HG02885 (cell line): ENCODE results near the gene CGB5.
"Not testable (repeated sequence)": the region's sequence is repeated elsewhere in the genome, so short reads cannot be mapped to it uniquely, and the experiment has no call there.

Experiments used
- ATAC-seq: cut with Tn5 transposase; IDR thresholded peaks from one replicate; pipeline ENCODE4 v1.9.1; 2021; ENCODE audit warnings: mild to moderate bottlenecking; ENCODE audit not compliant: unreplicated experiment, poor library complexity

Gene CGB5

GRCh38 chr19:49020931-49021895, 22.4 kb upstream of the CGB5 start:
- no peak for ATAC-seq

DNA sequence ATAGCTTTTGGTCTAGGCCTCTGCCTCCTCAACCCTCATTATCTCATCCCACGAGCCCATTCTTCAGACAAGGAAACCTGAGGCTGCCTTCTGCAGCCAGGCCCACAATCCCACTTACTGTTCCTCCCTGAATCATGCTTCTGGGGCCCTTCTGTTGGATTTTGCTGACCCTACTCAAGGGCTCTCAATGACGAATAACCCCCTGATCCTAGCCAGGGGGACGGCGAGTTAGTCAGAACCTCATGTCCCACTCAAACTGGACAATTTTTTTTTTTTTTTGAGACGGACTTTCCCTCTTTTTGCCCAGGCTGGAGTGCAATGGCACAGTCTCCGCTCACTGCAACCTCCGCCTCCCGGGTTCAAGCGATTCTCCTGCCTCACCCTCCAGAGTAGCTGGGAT, 21.5 kb upstream of the CGB5 start:
- ATAC-seq, result no peak

- ATAC-seq, result not testable (repeated sequence)
Measured at GRCh38 chr19:49024233-49024632, 19.4 kb upstream of the CGB5 start, which contains the start of gene CGB3. CGB3 (minus strand) TSS chr19:49024333; CDS start chr19:49023971, 362 bp downstream.

- not testable (repeated sequence) for ATAC-seq
Measured at GRCh38 chr19:49025088-49025487, 18.6 kb upstream of the CGB5 start.

DNA sequence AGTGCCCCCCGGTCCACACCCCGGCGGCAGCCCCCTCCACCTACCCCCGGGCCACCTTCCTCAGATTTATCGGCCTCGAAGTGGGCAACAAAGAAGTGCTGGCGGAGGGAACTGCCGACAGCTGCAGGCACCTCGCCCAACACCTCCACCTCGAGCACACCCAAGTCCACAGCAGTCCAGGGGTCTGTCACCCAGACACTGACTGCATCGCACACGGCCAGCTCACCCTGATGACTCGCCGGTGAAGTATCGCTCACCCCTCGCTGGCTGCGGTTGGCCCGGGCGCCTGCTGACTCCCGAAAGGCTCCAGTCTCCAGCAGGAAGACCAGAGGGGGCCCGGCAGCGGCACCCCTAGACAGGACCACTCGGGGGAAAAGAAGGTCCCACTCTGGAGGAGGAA, 18.0 kb upstream of the CGB5 start:
- not testable (repeated sequence) for ATAC-seq

GRCh38 chr19:49028686-49029085, 15.0 kb upstream of the CGB5 start:
- ATAC-seq, result not testable (repeated sequence)

DNA sequence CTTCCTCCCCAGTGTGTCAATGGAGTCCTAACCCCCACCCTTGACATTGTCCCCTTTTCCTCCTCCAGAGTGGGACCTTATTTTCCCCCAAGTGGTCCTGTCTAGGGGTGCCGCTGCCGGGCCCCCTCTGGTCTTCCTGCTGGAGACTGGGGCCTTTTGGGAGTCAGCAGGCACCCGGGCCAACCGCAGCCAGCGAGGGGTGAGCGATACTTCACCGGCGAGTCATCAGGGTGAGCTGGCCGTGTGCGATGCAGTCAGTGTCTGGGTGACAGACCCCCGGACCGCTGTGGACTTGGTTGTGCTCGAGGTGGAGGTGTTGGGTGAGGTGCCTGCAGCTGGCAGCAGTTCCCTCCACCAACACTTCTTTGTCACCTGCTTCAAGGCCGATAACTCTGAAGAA, 13.9 kb upstream of the CGB5 start:
- ATAC-seq, result not testable (repeated sequence)

DNA sequence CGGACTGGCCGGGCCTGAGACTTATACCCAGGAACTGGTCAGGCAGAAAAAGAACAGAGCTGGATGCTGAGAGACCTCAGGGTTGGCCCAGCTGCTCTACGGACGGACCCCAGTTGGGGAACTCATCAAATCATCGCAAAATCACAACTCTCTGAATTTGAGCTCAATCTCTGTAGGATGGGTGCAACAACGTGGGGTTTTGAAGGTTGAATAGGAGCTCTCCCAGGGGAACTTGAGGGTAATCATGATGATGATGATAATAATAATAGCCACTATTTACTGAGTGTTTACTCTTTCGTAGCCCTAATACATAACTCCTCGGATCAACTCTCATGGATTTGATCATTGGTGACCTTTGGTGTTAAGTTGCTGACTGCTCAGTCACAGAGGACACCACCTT, 13.3 kb upstream of the CGB5 start:
- not testable (repeated sequence) for ATAC-seq

- ATAC-seq, result not testable (repeated sequence)
Measured at GRCh38 chr19:49031642-49032301, 11.9 kb upstream of the CGB5 start, which contains the start of gene CGB2. CGB2 (plus strand) TSS chr19:49031890; CDS start chr19:49032096, 206 bp downstream.

GRCh38 chr19:49036815-49037214, 6.8 kb upstream of the CGB5 start, which contains the start of gene CGB1:
CGB1 (minus strand) TSS chr19:49036895; CDS start chr19:49036711, 184 bp downstream.
- not testable (repeated sequence) for ATAC-seq

DNA sequence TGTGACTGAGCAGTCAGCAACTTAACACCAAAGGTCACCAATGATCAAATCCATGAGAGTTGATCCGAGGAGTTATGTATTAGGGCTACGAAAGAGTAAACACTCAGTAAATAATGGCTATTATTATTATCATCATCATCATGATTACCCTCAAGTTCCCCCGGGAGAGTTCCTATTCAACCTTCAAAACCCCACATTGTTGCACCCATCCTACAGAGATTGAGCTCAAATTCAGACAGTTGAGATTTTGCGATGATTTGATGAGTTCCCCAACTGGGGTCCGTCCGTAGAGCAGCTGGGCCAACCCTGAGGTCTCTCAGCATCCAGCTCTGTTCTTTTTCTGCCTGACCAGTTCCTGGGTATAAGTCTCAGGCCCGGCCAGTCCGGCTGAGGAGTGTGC, 5.5 kb upstream of the CGB5 start:
- not testable (repeated sequence) for ATAC-seq

GRCh38 chr19:49038557-49039276, 4.9 kb upstream of the CGB5 start:
- ATAC-seq, result not testable (repeated sequence)

DNA sequence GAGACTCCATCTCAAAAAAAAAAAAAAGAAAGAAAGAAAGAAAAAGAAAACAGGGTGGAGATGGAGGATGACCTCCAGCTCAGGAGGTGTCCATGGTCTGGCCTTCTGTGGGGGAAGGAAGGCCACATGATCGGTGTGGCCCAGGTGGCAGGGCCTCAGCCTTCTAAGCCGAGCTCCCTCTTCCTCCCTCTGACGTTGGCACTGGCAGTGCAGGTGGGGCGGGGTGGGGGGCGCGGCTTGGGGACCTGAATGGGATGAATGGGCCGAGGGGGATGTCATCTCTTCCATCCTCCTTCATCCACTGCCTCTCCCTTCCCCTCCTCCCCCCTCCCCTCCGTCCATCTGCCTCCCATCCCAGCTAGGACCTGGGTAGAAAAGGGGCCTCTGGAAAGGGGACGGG, 3.9 kb upstream of the CGB5 start:
- not testable (repeated sequence) for ATAC-seq

DNA sequence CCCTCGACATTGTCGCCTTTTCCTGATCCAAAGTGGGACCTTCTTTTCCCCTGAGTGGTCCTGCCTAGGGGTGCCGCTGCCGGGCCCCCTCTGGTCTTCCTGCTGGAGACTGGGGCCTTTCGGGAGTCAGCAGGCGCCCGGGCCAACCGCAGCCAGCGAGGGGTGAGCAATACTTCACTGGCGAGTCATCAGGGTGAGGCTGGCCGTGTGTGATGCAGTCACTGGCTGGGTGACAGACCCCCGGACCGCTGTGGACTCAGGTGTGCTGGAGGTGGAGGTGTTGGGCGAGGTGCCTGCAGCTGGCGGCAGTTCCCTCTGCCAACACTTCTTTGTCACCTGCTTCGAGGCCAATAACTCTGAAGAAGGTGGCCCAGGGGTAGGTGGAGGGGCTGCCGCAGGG, 1.5 kb upstream of the CGB5 start:
- ATAC-seq, result no peak

DNA sequence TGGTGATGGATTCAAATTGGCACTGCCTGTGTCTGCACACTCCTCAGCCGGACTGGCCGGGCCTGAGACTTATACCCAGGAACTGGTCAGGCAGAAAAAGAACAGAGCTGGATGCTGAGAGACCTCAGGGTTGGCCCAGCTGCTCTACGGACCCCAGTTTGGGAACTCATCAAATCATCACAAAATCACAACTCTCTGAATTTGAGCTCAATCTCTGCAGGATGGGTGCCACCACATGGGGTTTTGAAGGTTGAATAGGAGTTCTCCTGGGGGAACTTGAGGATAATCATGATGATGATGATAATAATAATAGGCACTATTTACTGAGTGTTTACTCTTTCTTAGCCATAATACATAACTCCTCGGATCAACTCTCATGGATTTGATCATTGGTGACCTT, 982 bp upstream of the CGB5 start:
- not testable (repeated sequence) for ATAC-seq

DNA sequence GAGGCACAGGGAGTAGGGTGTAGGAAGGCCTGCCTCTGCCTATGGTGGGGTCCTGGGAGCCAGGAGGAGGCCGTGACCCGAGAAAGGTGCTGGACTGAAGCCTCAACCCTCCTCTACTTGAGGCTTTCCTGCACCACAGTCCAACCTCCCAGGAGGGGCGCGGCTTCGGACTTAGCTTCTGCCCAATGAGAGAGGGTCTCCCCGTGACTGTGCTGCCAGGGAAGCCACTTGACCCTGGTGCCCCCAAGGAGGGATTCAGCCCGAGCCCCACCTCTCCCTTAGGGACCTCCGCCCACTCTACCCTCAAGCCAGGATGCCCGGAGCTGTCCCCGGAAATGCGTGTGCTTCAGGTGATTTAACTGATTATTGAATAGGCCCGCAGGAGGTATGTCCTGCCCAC, 5.4 kb downstream of the CGB5 start, which contains the start of gene CGB8:
CGB8 (minus strand) TSS at position 101 of the 400 bp plus-strand sequence. CDS start 372 bp downstream, outside the sequence.
- not testable (repeated sequence) for ATAC-seq

DNA sequence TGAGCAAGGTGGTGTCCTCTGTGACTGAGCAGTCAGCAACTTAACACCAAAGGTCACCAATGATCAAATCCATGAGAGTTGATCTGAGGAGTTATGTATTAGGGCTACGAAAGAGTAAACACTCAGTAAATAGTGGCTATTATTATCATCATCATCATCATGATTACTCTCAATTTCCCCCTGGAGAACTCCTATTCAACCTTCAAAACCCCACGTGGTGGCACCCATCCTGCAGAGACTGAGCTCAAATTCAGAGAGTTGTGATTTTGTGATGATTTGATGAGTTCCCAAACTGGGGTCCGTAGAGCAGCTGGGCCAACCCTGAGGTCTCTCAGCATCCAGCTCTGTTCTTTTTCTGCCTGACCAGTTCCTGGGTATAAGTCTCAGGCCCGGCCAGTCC, 6.2 kb downstream of the CGB5 start:
- ATAC-seq, result not testable (repeated sequence)

GRCh38 chr19:49050376-49051033, 6.9 kb downstream of the CGB5 start:
- ATAC-seq, result not testable (repeated sequence)

GRCh38 chr19:49056101-49056901, 12.7 kb downstream of the CGB5 start:
- ATAC-seq, result peak; percentile 58
